Measurements from ENCODE around the gene TBXAS1.

The TBXAS1 gene

DNA sequence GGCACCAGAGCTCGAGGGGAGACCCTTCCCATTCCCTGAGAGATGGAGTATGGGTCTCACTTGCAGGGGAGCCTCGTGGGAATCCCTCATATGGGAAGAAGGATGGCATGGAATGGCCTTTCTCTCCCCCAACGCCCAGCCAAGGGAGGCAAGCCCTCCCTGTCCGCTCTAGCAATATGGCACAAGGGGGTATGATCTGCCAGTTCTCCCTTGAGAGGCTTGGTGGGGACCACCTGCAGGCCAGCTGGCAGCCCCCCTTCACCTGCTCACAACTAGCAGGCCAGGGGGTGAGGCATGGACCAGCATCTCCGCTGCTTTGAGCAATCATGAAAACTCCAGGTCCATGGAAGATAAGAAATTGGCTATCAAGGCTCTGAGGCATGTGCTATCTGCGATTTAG, 162.8 kb downstream of the TBXAS1 start:
- Histone ChIP-seq H3K23ac (ENCODE audit: low read length in 2 of 2) (no peak overlapping the region), H3K9ac (ENCODE audit: low read length) (no peak overlapping the region), H2BK15ac (ENCODE audit: low read depth, poor library complexity, severe bottlenecking) (no peak overlapping the region), H4K8ac (ENCODE audit: low read length) (no peak overlapping the region), H3K36me3 (ENCODE audit: control insufficient read depth in 1 of 2, insufficient read depth in 2 of 2, low read depth in 1 of 2, low read length in 2 of 2) (no peaks in the 10 kb centered on the region), H4K91ac (ENCODE audit: low read length) (no peak overlapping the region), H2AFZ (ENCODE audit: low read depth, low read length) (no peak overlapping the region), H3K4me1 (ENCODE audit: control insufficient read depth, insufficient read depth, low read depth, low read length) (peaks cover 13% of the 10 kb centered on the region), H2BK12ac (ENCODE audit: low read length in 2 of 2) (no peak overlapping the region), H3K9me3 (ENCODE audit: control insufficient read depth, low read length) (no peaks in the 10 kb centered on the region), H3K4me3 (ENCODE audit: insufficient read depth in 1 of 2, low read depth in 1 of 2, low read length in 2 of 2) (no peak overlapping the region), H3K14ac (ENCODE audit: low read length in 2 of 2) (no peak overlapping the region), H3K79me1 (replicated peaks; ENCODE audit: low read length, poor library complexity, severe bottlenecking) (no peaks in the 10 kb centered on the region), H2AK5ac (ENCODE audit: low read length, severe bottlenecking) (no peak overlapping the region), H3K27me3 (ENCODE audit: control insufficient read depth in 1 of 2, insufficient read depth in 1 of 2, low read length in 2 of 2) (peaks cover 0 to 11% of the 10 kb centered on the region in 2 experiments), H3K27ac (ENCODE audit: low read length, poor library complexity, severe bottlenecking) (no peak overlapping the region), H3K18ac (ENCODE audit: low read depth in 1 of 2, low read length in 2 of 2) (peak overlapping the region in 1 of 2 experiments; percentile 13), H2BK5ac (ENCODE audit: low read depth, low read length, poor library complexity, severe bottlenecking) (no peak overlapping the region), H3K4ac (ENCODE audit: low read depth in 1 of 2, low read length in 2 of 2) (no peak overlapping the region), H3K4me2 (ENCODE audit: low read length, poor library complexity, severe bottlenecking) (no peak overlapping the region), H2BK120ac (ENCODE audit: low read depth, low read length) (no peak overlapping the region)
- DNase-seq, result no peak
- 90% methylated on average over 6 of the region's 6 CpGs for WGBS

GRCh38 chr7:139992353-139993044, 163.4 kb downstream of the TBXAS1 start:
- Histone ChIP-seq H3K4me3 (ENCODE audit: insufficient read depth in 1 of 2, low read depth in 1 of 2, low read length in 2 of 2) (no peak overlapping the region), H2BK120ac (ENCODE audit: low read depth, low read length) (no peak overlapping the region), H3K4me1 (ENCODE audit: control insufficient read depth, insufficient read depth, low read depth, low read length) (peaks cover 10% of the 10 kb centered on the region), H3K18ac (ENCODE audit: low read depth in 1 of 2, low read length in 2 of 2) (no peak overlapping the region), H3K9ac (ENCODE audit: low read length) (no peak overlapping the region), H3K27ac (ENCODE audit: low read length, poor library complexity, severe bottlenecking) (no peak overlapping the region), H4K8ac (ENCODE audit: low read length) (no peak overlapping the region), H3K23ac (ENCODE audit: low read length in 2 of 2) (no peak overlapping the region), H4K91ac (ENCODE audit: low read length) (no peak overlapping the region), H2AFZ (ENCODE audit: low read depth, low read length) (no peak overlapping the region), H3K14ac (ENCODE audit: low read length in 2 of 2) (no peak overlapping the region), H2BK15ac (ENCODE audit: low read depth, poor library complexity, severe bottlenecking) (peak overlapping the region; percentile 65), H2BK12ac (ENCODE audit: low read length in 2 of 2) (peak overlapping the region in 1 of 2 experiments; percentile 23), H3K79me1 (replicated peaks; ENCODE audit: low read length, poor library complexity, severe bottlenecking) (no peaks in the 10 kb centered on the region), H2BK5ac (ENCODE audit: low read depth, low read length, poor library complexity, severe bottlenecking) (no peak overlapping the region), H3K36me3 (ENCODE audit: control insufficient read depth in 1 of 2, insufficient read depth in 2 of 2, low read depth in 1 of 2, low read length in 2 of 2) (no peaks in the 10 kb centered on the region), H3K27me3 (ENCODE audit: control insufficient read depth in 1 of 2, insufficient read depth in 1 of 2, low read length in 2 of 2) (peaks cover 0 to 5% of the 10 kb centered on the region in 2 experiments), H3K4me2 (ENCODE audit: low read length, poor library complexity, severe bottlenecking) (no peak overlapping the region), H2AK5ac (ENCODE audit: low read length, severe bottlenecking) (no peak overlapping the region), H3K4ac (ENCODE audit: low read depth in 1 of 2, low read length in 2 of 2) (no peak overlapping the region), H3K9me3 (ENCODE audit: control insufficient read depth, low read length) (no peaks in the 10 kb centered on the region)
- no peak for DNase-seq
- WGBS, result 94% methylated on average over 14 of the region's 14 CpGs

DNA sequence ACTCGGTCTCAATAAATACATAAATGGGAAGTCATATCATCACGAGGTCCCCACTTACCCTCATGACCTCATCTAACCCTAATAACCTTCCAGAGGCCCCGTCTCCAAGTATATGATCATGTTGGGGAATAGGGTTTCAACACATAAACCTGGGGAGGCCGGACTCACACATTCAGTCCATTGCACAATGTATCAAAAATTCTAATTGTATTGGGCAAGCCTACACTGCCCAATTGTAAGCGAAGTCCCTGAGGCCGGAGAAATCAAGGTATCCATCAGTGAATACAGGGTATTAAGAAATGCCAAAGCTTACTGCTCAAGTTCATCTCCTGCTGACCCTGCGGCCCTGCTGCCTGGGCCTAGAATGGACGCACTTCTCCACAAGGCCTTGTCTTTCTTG, 164.1 kb downstream of the TBXAS1 start:
- H3K14ac ChIP-seq (ENCODE audit: low read length in 2 of 2), result no peak overlapping the region
- H3K27me3 ChIP-seq (ENCODE audit: control insufficient read depth in 1 of 2, insufficient read depth in 1 of 2, low read length in 2 of 2), result peaks cover 0 to 4% of the 10 kb centered on the region in 2 experiments
- no peak overlapping the region for H3K9ac ChIP-seq (ENCODE audit: low read length)
- no peak overlapping the region for H4K8ac ChIP-seq (ENCODE audit: low read length)
- WGBS, result 95% methylated on average over 7 of the region's 8 CpGs
- H2BK5ac ChIP-seq (ENCODE audit: low read depth, low read length, poor library complexity, severe bottlenecking), result no peak overlapping the region
- H3K4me1 ChIP-seq (ENCODE audit: control insufficient read depth, insufficient read depth, low read depth, low read length), result peaks cover 9% of the 10 kb centered on the region
- no peak overlapping the region for H3K23ac ChIP-seq (ENCODE audit: low read length in 2 of 2)
- no peak overlapping the region for H2AK5ac ChIP-seq (ENCODE audit: low read length, severe bottlenecking)
- no peak overlapping the region for H3K4me3 ChIP-seq (ENCODE audit: insufficient read depth in 1 of 2, low read depth in 1 of 2, low read length in 2 of 2)
- H2BK15ac ChIP-seq (ENCODE audit: low read depth, poor library complexity, severe bottlenecking), result no peak overlapping the region
- H3K4me2 ChIP-seq (ENCODE audit: low read length, poor library complexity, severe bottlenecking), result no peak overlapping the region
- H2BK12ac ChIP-seq (ENCODE audit: low read length in 2 of 2), result peak overlapping the region; percentile 6 to 26
- H2BK120ac ChIP-seq (ENCODE audit: low read depth, low read length), result no peak overlapping the region
- peak overlapping the region in 1 of 2 experiments; percentile 3 for H3K4ac ChIP-seq (ENCODE audit: low read depth in 1 of 2, low read length in 2 of 2)
- no peak overlapping the region for H3K27ac ChIP-seq (ENCODE audit: low read length, poor library complexity, severe bottlenecking)
- H3K18ac ChIP-seq (ENCODE audit: low read depth in 1 of 2, low read length in 2 of 2), result peak overlapping the region; percentile 34 to 61
- H3K36me3 ChIP-seq (ENCODE audit: control insufficient read depth in 1 of 2, insufficient read depth in 2 of 2, low read depth in 1 of 2, low read length in 2 of 2), result no peaks in the 10 kb centered on the region
- H3K79me1 ChIP-seq (replicated peaks; ENCODE audit: low read length, poor library complexity, severe bottlenecking), result no peaks in the 10 kb centered on the region
- H4K91ac ChIP-seq (ENCODE audit: low read length), result no peak overlapping the region
- no peaks in the 10 kb centered on the region for H3K9me3 ChIP-seq (ENCODE audit: control insufficient read depth, low read length)
- H2AFZ ChIP-seq (ENCODE audit: low read depth, low read length), result no peak overlapping the region
- DNase-seq, result no peak

- no peaks in the 10 kb centered on the region for H3K79me1 ChIP-seq (replicated peaks; ENCODE audit: low read length, poor library complexity, severe bottlenecking)
- no peak overlapping the region for H3K14ac ChIP-seq (ENCODE audit: low read length in 2 of 2)
- peak overlapping the region; percentile 34 to 61 for H3K18ac ChIP-seq (ENCODE audit: low read depth in 1 of 2, low read length in 2 of 2)
- H2BK5ac ChIP-seq (ENCODE audit: low read depth, low read length, poor library complexity, severe bottlenecking), result no peak overlapping the region
- DNase-seq, result no peak
- H3K36me3 ChIP-seq (ENCODE audit: control insufficient read depth in 1 of 2, insufficient read depth in 2 of 2, low read depth in 1 of 2, low read length in 2 of 2), result no peaks in the 10 kb centered on the region
- H2BK12ac ChIP-seq (ENCODE audit: low read length in 2 of 2), result peak overlapping the region; percentile 26 to 80
- H2AK5ac ChIP-seq (ENCODE audit: low read length, severe bottlenecking), result no peak overlapping the region
- no peak overlapping the region for H2BK15ac ChIP-seq (ENCODE audit: low read depth, poor library complexity, severe bottlenecking)
- no peak overlapping the region for H3K27ac ChIP-seq (ENCODE audit: low read length, poor library complexity, severe bottlenecking)
- WGBS, result 100% methylated on average over 2 of the region's 2 CpGs
- no peak overlapping the region for H2BK120ac ChIP-seq (ENCODE audit: low read depth, low read length)
- no peak overlapping the region for H3K4me3 ChIP-seq (ENCODE audit: insufficient read depth in 1 of 2, low read depth in 1 of 2, low read length in 2 of 2)
- peak overlapping the region; percentile 58 for H4K91ac ChIP-seq (ENCODE audit: low read length)
- H2AFZ ChIP-seq (ENCODE audit: low read depth, low read length), result no peak overlapping the region
- H3K23ac ChIP-seq (ENCODE audit: low read length in 2 of 2), result no peak overlapping the region
- no peak overlapping the region for H3K9ac ChIP-seq (ENCODE audit: low read length)
- H4K8ac ChIP-seq (ENCODE audit: low read length), result no peak overlapping the region
- peak overlapping the region in 1 of 2 experiments; percentile 3 for H3K4ac ChIP-seq (ENCODE audit: low read depth in 1 of 2, low read length in 2 of 2)
- no peaks in the 10 kb centered on the region for H3K9me3 ChIP-seq (ENCODE audit: control insufficient read depth, low read length)
- H3K4me1 ChIP-seq (ENCODE audit: control insufficient read depth, insufficient read depth, low read depth, low read length), result peaks cover 8% of the 10 kb centered on the region
- no peak overlapping the region for H3K4me2 ChIP-seq (ENCODE audit: low read length, poor library complexity, severe bottlenecking)
- H3K27me3 ChIP-seq (ENCODE audit: control insufficient read depth in 1 of 2, insufficient read depth in 1 of 2, low read length in 2 of 2), result peaks cover 0 to 4% of the 10 kb centered on the region in 2 experiments
These were observed 164.5 kb downstream of the TBXAS1 start for GRCh38 chr7:139993592-139993991.

Data from mesenchymal stem cell (in vitro differentiated cells and primary cell).